NCI-H1417 treated with DMSO at 0.1 percent for 48 hours (cell line): ENCODE results near the gene ESRRA.

Experiments used
- DNase-seq: peaks from one replicate; lab custom pipeline; 2025; lab: John Stamatoyannopoulos, UW

Gene ESRRA

DNA sequence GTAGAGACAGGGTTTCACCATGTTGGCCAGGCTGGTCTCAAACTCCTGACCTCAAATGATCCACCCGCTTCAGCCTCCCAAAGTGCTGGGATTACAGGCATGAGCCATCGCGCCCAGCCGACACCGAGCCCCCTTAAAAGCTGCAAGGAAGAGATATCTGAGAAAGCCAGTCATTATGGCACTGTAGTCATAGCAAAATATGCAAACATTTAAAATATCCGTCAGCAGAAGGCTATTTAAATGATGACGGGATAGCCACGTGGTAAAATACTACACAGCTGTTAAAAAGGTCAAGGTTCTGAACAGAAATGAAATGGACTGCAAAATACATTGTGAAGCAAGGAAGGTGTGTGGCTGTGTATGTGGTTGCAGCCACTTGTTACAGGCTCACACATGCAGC is 28.2 kb downstream of the ESRRA start:
- DNase-seq, result no peak

DNA sequence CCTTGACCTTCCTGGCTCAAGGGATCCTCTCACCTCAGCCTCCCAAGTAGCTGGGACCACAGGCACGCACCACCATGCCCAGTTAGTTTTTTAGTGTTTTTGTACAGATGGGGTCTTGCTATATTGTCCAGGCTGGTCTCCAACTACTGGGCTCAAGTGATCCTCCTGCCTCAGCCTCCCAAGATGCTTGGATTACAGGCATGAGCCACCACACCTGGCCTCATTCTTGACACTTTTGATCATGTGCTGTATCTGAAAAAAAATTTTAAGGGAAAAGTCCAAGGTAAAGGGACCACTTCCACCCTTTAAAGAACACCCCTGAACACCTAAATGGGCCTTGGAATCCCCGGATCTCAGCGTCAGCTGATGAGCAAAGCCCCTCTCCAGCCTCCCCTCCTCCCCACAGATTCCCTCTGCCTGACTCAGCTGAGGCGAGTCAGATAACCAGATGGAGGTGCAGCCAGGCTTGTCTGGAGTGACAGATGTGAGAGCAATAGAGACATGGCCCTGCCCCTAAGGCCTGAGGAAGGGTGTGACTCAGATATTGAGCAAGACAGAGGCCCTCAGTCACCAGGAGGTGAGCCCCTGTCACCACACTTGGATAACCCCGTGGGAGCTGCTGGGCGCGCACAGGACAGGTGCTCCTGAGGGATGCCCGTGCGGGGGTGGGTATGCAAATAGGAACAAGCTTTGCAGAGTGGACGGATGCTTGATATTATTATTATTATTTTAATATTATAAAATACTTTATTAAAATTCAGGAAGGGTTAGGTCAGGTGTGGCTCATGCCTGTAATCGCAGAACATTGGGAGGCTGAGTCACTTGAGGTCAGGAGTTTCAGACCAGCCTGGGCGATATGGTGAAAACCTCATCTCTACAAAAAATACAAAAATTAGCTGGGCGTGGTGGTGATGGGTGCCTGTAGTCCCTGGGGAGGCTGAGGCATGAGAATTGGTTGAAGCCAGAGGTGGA is 29.7 kb downstream of the ESRRA start:
- peak; percentile 18 for DNase-seq

DNA sequence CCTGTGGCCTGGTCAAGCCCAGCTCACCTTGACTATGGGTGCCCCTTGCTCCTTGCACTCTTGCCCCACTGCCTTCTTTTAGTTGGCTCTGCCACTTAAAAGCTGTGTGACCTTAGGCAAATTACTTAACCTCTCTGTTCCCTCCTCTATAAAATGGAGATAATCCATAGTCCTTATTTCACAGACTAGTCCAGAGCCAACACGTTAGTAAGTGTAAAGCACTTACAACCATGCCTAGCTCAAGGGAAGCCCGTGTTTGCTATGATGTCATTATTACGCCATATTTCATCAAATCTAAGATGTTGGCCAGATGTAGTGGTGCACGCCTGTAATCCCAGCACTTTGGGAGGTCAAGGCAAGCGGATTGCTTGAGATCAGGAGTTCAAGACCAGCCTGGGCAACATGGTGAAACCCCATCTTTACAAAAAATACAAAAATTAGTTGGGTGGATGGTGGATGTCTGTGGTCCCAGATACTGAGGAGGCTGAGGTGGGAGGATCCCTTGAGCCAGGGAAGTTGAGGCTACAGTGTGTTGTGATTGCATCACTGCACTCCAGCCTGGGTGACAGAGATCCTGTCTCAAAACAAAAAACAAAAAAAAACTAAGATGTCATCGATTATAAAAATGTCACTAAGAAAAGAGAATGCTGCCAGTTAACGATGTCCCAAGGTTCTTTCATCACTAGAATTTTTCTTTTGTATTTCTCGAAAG is 32.4 kb downstream of the ESRRA start:
- DNase-seq, result no peak

- DNase-seq, result no peak
Measured at GRCh38 chr11:64338716-64339115, 33.4 kb downstream of the ESRRA start.

DNA sequence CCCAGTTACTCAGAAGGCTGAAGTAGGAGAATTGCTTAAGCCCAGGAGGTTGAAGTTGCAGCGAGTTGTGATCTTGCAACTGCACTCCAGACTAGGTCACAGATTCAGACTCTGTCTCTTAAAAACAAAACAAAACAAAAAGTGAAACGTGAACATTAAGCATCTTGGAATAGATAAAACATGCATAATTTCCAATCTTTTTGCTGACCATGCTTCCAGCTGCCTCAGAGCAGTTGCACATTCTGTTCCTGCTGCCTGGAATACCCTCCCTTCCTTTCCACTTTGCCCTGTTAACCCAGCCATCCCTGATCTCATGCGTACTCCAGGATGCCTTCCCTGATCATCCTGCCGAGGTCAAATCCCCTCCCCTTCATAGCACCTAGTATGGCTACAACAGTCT is 34.0 kb downstream of the ESRRA start:
- no peak for DNase-seq

DNA sequence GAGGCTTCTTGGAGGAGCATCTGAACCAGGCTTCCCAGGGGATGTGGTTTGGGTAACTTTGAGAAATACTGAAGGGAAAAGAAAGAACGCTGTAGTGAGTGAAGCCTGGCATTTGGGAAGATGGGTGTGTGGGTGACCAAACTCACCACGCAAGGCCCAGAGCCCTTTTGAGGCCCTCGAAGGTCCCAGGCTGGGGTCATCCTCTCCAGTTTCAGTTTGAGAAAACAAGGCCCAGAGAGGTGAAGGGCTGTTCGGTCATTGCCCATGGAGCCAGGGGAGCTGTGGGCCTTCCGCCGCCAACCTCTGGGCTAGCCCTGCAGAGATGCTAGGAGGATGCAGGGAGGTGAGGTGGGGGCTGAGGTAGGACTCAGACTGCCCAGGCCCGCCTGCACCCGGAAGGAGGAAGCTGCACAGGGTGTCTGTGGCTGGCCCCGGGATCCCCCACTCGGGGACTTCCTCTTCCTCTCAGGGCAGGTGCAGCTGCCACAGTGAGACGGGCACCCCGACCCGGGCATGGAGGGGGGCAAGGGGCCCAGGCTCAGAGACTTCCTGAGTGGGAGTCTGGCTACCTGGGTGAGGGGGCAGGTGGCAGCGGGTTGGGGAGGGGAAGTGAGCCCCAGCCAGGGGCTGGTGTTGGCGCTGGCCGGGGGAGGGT is 34.6 kb downstream of the ESRRA start, which contains the start of gene CCDC88B:
CCDC88B (plus strand) TSS at position 451 of the 655 bp plus-strand sequence; CDS start at position 514, 63 bp downstream.
- no peak for DNase-seq

DNA sequence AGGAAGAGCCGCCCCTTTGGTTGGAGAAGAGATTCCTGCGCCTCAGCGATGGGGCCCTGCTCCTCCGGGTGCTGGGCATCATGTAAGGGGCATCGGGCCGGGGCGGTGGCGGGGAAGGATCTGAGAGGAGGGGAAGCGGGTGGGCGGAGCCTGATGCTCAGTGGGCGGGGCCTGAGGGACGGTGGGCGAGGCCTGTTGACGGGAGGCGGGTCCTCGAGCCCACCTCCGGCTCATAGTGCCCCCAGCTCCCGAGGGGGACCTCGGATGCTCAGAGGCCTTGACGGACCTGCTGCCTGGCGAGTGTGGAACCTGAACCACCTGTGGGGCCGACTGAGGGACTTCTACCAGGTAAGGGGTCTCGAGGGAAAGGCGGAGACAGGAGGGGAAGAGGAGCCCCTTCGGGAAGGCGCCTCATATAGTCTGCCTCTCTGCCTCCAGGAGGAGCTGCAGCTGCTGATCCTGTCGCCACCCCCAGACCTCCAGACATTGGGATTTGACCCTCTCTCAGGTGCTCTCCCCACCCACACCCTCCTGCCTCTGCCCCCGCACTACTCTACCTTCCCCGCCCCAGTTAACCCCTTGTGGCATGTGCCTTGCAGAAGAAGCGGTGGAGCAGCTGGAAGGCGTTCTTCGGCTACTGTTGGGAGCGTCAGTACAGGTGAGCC is 35.5 kb downstream of the ESRRA start:
- DNase-seq, result no peak

GRCh38 chr11:64341429-64341828 is 36.1 kb downstream of the ESRRA start:
- DNase-seq, result no peak

GRCh38 chr11:64341851-64342791 is 36.8 kb downstream of the ESRRA start:
- peak; percentile 50 for DNase-seq

- DNase-seq, result no peak
Measured at GRCh38 chr11:64342869-64343745, 37.8 kb downstream of the ESRRA start.

GRCh38 chr11:64343767-64344559 is 38.6 kb downstream of the ESRRA start:
- no peak for DNase-seq

GRCh38 chr11:64344787-64345186 is 39.5 kb downstream of the ESRRA start:
- DNase-seq, result no peak

- DNase-seq, result no peak
Measured at GRCh38 chr11:64347193-64347867, 42.0 kb downstream of the ESRRA start.

GRCh38 chr11:64348383-64349024 is 43.2 kb downstream of the ESRRA start:
- no peak for DNase-seq

GRCh38 chr11:64349025-64349387 is 43.7 kb downstream of the ESRRA start:
- DNase-seq, result no peak

GRCh38 chr11:64349404-64349803 is 44.1 kb downstream of the ESRRA start:
- DNase-seq, result no peak

DNA sequence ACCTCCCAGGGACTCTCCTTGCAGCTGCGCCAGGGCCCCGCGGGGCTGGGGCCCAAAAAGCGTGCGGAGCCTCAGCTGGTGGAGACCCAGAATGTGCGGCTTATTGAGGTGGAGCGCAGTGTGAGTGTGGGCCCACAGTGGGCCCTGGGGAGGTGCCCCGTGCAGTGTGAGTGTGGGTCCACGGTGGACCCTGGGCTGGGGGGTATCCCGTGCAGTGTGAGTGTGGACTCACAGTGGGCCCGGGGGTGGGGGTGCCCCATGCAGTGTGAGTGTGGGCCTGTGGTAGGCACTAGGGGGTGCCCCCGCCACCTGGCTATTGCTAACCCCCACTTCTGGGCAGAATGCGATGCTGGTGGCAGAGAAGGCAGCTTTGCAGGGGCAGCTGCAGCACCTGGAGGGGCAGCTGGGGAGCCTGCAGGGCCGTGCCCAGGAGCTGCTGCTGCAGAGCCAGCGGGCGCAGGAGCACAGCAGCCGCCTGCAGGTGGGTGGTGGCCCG is 45.9 kb downstream of the ESRRA start:
- no peak for DNase-seq
